ENCODE data around the gene MINAR1.

The MINAR1 gene

DNA sequence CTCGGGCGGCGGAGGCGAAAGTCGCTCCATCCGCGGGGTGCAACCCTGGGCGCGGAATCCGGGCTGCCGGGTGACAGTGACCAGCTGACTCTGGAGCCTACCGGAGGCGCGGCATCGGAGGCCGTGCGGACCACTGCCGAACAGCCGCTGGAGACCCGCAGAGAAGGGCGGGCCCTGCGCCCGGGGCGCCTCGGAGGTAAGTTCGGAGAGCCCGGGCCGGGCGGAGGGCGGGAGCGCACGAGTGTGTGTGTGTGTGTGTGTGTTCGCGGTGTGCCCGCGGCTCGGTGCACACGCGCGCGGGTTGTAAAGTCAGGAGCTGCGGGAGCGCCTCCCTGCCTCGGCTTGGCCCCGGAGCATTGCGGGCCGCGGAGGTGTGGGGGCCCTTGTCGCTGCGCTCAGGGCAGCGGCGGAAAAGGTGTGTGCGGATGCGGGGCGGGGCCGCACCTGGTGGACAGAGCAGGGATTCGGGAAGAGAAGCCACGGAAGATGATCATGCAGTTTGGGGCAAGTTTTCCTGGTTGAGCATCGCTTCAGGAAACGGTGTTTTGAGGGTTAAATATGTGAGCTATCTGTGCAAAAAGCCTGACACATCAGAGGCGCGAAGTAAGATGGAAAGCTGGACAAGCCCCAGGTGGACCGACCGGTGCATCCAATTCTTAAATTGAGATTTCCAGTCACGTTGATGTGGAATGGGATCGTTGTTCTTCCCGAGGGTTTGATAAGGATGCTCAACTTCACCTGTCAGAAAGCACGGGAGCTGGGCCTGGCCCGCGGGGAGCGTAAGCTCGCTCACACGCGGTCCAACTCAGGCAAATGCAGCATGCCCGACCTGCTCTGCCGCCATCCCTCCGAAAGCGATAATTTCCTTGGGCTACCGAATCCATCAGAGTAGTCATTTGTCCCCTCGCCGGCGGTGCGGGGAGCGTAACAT is 474 bp downstream of the MINAR1 start:
- DNase-seq = no peak

DNA sequence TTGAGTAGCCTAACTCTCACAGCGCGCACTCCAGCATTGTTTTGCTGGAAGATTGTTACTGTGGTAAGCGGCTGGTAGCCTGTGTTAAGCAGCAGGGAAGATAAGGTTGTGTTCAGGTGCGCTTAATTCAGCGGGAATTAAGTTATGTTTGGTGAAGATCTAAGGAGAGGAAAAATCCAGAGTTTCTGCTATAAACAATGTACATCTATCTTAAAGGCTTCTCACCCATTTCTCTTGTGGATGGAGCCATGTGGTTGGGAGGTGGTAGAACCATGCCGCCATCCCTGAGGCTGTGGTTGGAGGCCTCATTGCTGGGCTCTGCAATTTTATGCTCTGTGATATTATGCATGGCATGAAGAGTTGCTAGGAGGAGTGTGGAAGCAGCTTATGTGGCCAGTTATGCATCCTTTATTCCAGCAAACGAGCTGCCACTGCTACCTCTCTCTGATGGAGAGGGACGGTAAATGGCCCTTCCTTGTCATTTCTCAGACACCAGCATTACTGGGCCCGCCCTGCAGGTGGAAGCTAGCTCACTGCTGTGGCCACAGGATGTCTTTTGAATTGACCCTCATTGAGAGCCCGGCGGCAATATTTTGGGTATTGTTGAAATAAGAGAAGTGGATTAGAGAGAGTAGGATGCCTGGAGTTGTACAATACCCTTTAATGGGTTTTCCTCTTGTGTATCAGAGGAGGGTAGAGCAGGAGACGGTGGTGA is 1.3 kb downstream of the MINAR1 start:
- no peak for DNase-seq

DNA sequence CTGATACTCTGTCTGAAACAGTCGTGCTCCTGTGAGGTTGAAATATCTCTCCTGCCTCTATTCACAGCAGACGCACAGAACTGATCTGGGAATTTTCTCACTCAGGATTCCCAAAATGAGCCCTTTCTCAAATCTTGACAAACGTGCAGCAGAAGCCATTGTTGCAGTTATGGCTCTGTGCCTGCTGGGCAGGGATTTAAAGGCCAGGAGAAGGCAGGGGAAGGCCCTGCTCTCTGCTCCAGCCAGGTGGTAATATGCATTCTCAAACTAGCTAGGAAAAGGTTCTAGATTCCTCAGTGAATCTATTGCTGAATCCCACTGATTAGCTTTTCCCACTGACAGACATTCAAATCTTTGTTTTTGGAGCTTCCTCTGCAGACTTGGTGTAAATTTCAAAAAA is 2.2 kb downstream of the MINAR1 start:
- no peak for DNase-seq

DNA sequence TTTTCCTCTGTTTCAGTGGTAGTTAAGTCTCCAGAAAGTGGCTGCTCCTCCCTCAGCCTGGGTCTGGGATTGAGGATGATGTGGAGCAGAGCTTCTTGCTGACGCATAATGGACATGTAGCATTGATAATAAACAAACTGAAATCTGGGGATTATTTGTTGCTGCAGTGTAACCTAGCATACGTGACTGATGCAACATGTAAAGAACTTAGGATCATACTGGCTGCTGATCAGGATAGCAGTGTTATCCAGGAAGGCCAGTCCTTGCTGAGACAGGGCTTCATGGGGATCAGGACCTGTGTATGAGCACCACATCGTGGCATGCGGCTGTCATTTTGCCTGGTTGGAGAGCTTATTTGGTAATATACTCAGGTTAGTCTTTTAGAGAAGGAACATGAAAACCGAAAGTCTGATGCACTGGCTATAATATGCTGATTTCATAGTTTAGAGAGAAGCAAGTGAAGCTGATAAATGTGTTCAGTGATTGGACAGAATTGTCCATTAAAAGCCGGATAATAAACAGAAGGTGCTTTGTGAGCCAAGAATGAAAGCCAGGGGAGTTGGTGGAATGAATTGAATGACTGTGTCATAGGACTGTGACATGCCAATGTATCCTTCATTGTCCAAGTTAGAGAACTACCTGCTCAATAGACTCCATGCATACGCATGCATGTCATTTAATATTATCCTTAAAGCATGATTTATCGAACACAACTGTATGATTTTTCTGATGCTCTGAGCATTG is 4.1 kb downstream of the MINAR1 start:
- DNase-seq = no peak

DNA sequence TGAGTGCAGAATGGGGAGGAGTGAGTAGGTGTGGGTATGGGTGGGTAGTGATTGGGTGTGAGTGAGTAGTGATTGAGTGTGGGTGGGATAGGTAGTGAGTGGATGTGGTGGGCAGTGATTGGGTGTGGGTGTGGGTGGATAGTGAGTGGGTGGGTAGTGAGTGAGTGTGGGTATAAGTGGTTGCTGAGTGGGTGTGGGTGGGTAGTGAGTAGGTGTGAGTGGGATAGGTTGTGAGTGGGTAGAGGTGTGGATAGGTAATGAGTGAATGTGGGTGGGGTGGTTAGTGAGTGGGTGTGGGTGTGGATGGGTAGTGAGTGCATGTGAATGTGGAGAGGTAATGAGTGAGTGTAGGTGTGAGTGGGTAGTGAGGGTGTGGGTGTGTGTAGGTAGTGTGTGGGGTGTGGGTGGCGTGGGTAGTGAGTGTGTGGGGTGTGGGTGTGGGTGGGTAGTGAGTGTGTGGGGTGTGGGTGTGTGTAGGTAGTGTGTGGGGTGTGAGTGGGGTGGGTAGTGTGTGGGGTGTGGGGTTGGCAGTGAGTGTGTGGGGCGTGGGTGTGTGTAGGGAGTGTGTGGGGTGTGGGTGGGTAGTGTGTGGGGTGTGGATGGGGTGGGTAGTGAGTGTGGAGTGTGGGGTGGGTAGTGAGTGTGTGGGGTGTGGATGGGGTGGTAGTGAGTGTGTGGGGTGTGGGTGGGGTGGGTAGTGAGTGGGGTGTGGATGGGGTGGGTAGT is 5.3 kb downstream of the MINAR1 start:
- DNase-seq = no peak

DNA sequence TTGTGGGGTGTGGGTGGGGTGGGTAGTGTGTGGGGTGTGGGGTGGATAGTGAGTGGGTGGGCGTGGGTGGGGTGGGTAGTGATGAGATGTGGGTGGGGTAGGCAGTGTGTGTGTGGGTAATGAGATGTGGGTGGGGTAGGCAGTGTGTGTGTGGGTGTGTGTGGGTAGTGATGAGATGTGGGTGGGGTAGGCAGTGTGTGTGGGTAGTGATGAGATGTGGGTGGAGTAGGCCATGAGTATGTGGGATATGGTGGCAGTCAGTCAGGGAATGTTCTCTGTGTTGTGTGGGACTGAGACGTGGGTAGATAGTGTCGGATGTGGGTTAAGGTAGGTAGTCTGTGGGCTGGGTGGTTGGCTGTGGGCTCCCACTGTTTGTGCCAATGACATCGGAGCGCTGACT is 7.1 kb downstream of the MINAR1 start:
- no peak for DNase-seq

DNA sequence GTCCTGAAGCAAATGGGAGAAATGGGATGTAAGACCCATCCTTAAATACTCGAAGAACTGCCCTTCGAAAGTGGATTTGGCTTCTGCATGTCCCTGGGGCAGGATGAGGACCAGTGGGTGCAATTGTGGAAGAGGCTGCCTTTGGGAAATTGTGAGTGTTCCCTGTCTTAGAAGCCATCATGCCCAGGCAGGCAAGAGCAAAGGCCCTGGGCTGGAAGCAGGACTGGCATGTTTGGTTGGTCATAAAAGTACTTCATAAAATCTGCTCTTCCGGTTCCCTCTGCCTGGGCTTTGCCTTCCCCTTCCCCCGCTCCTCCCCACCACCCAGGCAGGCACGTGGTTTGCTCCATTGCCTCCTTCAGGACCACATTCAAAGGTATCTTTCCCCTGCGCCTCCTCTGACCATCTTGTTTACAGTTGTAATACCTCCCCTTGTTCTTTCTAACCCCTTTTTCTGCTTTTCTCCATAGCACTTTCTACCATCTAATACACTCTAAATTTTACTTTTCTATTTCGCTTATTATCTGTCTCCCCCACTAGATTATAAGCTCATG is 8.3 kb downstream of the MINAR1 start:
- no peak for DNase-seq

DNA sequence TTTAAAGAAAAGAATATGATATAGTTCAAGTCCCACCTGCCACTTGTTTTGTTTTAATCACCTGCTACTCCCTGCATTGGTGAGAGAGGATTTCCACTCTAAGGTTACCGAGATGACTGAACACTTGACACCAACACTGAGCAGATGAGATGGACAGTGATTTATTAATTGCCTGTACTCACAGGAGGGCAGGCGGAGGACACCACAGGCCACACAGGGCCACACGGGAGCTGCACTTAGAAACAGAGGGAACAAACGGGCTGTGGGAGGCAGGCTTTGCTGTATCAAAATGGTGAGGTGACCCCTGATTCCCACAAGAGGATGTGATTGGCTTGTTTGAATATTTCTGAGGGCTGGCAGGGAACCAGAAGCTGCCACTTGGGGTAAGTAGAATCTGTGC is 10.8 kb downstream of the MINAR1 start:
- DNase-seq = no peak

DNA sequence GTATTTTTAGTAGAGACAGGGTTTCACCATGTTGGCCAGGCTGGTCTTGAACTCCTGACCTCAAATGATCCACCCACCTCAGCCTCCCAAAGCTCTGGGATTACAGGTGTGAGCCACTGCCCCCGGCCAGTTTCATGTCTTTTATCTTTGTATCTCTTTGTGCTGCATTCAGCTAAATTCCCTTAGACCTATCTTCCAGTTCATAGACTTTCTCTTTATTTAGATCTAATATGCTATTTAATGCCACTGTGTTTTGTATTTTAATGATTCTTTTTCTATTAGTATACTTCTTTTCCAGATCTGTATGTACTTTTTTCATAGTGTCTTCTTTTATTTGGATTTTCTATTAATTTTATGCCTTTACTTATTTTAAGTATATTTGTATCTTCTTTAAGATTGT is 14.9 kb downstream of the MINAR1 start:
- no peak for DNase-seq

DNA sequence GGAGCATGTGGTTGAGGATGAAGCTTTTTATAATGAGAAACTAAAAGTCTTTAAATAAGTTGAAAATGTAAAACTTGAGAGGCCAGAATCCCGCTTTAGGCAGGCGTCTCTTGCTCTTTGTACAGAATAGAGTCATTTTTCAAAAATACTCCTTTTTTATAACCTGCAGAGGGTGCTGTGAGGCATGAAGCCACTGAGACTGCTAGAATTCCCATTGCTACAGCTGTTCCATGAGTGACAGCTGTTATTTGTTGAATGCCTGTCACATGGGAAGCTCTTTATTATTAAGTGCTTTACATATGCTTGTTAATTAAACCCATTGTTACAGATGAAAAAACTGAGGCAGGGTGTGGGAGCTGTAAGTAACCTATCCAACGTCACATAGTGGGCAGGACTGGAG is 18.5 kb downstream of the MINAR1 start:
- no peak for DNase-seq

DNA sequence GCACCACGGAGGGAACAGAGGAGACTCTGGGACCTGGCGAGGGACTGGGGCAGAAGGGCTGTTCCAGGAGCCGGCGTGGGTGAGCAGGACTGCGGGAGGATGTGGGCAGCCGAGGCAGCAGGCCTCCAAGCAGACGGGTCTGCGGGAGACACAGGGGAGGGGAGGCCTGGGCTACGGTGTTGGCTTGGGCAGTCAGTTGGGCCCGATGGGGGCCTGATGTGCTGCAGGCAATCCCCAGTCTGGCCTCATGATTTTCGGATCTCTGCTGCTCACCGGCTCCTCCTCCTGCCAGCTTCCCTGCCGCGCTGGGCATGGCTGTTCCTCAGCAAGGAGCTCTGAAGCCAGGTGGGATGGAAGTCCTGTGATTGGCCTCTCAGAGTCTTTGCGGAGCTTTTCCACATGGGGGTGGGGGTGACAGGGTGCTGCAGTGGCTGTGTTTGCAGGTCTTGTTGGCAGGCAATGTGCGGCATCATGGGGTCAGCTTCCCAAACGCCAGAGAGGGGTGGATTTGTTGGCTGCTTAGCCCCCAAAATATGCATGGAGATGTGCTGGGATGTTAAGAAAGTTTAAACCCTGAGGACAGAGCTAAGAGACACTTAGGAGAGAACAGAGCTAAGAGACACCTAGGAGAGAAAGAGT is 19.3 kb downstream of the MINAR1 start:
- no peak for DNase-seq

DNA sequence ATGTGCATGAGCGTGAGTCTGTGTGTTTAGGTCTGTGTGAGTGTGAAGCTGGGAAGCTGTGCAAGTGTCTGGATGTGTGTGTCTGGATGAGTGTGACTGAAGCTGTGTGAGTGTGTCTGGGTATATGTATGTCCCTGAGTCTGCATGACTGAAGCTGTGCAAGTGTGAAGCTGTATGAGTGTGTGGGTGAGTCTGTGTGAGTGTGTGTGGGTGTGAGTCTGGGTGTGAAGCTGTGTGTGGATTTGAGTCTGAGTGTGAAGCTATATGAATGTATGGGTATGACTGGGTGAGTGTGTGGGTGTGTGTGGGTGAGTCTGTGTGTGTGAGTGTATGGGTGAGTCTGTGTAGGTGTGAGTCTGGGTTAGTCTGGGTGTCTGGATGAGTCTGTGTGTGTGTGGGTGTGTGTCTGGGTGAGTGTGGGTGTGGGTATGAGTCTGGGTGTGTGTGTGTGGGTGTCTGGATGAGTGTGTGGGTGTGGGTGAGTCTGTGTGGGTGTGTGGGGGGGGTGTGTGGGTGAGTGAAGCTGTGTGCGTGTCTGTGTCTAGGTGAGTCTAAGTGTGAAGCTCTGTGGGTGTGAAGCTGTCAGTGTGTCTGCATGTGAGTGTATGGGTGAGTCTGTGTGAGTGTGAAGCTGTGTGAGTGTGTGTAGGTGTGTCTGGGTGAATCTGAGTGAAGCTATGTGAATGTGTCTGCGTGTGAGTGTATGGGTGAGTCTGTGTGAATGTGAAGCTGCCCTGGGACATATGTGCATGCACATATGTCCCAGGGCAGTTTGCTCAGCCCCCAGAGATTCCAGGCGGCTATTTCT is 20.3 kb downstream of the MINAR1 start:
- no peak for DNase-seq

DNA sequence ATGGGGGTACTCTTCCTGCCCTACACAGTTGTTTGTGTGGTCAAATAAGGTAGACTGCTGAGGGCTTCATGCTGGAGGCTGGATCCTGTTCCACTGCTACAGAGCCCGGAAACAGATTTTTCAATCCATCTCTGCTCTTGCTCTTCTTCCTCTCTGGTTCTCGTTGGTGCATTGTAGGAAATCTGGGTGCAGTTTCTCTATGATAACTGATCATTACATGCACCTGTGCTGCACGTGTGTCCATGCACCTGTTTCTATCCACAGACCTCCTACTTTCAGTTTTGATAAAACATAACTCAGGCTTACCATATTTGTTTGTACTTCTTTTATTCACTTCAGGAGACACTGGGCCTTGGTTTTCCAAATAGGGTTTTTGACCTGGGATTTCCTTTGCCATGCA is 21.3 kb downstream of the MINAR1 start:
- DNase-seq = no peak

DNA sequence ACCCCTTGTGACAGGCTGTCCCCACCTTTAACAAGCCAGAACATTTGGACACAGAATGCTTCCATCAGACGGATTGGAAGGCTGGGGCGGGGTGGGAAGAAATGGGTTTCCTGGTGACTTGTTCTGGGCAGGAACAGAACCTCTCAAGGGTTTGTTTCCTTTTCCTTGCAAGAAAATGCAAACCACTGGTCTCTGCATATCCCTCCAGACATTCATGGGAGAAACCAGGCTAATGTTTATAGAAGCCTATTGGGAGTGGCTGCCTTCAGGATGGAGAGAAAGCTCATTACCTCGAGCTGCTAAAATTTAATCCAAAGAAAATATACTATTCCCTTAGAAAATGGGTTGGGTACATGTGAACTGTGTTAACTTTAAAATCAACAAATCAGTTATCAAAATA is 21.9 kb downstream of the MINAR1 start:
- no peak for DNase-seq

DNA sequence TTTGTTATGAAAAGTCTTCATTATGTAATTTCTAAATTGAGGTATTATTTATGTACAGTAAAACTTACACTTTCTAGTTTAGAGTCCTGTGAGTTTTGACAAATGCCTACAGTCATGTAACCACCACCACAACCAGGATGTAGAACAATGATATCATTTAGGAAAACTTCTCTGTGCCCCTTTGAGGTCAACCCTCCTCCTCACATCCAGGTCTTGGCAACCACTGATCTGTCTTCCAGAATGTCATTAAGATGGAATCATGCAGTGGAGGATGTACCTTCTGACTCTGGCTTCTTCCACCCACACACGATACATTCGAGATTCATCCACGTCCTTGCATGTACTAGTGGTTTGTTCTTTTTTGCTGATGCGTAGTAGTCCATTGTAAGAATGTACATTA is 23.2 kb downstream of the MINAR1 start:
- no peak for DNase-seq

DNA sequence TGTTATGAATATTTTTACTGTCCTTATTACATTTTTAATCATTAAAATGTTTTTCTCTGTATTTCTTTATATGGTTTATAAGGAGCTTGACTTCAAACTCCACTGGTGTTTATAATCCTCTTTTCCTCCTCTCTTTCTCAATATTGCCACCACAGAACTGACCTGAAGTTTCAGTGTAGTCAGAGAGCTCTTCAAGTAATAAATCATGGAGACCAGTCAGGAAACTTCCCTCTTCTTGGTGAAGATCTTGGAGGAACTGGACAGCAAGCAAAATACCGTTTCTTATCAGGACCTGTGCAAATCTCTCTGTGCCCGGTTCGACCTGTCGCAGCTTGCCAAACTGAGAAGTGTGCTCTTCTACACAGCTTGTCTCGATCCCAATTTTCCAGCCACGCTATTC is 23.8 kb downstream of the MINAR1 start:
- DNase-seq = no peak

DNA sequence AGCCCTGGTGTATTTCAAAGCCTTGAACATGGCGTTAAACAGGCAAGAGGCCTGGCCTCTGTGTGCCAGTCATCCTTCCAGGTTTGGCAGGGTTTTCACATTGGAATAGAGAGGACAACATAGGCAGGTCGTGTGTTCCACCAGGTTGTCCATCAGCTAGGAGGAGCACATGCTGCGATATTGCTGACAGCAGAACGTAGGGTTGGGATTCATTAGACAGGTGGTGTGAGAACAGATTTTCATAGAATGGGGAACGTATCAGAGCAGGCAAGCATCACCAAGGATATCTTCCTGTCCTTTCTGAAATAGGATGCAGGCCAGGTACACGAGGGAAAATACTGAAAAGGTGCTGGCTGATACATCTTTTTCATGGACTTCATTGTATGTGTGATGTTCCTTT is 26.4 kb downstream of the MINAR1 start:
- DNase-seq = no peak

DNA sequence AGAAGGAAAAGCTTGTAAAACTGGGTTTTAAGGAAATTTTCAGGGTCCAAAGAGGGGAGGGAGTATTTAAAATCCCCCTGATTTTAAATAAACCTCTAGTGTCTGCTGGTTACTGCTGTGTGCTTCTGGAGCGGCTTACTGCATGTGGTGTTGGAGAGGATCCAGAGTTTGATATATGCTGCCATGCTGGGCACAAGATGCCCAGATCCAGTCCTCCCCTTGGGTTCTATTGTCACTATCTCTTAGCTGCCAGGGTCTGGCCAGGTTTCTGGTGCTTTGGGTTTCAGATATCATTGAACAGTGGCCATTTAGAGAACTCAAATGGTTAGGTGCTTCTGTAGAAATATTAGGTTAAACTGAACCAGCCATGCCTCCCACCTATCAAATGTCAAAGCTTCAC is 27.5 kb downstream of the MINAR1 start:
- no peak for DNase-seq

DNA sequence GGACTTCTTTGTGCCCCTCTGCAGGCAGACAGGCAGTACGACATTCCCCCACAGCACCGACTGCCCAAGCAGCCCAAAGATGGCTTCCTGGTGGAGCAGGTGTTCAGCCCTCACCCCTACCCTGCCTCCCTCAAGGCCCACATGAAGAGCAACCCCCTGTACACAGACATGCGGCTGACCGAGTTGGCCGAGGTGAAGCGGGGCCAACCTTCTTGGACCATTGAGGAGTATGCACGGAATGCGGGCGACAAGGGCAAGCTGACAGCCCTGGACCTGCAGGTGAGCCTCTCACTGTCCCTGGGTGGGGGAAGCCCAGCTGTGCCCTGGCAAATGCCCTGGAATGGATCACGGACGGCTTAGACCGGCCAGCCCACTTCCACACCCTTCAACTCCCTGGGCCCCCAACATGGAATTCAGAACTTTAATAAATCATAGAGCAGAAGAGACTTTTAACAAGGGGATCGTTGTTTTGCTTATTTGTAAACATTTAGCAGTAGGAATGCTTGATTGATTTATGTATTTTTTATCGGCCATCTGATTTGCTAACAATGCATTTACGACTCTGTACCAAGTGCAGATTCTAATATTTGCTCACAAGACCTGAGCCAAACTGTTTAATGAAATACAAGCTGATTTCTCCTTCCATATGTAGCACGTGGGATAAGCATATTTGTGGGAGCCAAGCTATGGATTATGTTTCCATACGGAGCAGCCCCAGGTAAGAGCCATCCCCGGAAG is 31.1 kb downstream of the MINAR1 start:
- no peak for DNase-seq

DNA sequence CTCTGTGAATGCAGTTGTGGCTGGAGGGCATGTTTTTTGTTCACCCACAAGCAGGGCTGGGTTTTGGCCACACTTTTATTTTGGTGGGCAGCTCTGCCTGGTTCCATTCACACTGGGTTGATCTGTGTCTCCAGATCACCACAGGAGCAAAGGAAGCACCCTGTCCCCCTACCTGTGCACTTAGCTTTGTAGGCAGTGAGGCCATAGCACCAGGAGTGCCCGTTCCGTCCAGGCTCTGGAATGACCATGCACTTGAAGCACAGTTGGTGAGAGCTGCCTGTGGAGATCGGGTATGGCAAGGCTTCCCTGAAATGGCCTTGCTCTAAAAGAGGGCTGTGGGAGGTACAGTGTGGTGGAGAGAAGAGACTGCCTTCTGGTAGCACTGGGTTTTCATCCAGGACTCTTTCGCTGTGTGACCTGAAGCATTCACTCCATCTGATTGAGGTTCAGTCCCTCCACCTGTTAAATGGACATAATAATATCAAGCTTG is 31.7 kb downstream of the MINAR1 start:
- no peak for DNase-seq
